CD4-positive, alpha-beta T cell treated with Interleukin-1 beta for 1 hour (primary cell): ENCODE measurements around the gene FADS3.

Experiments
- DNase-seq, 2 donors: peaks; one replicate each; pipeline ENCODE4 v3.0.0-alpha.2; 2020 to 2022

The FADS3 gene

GRCh38 chr11:61913699-61914395 is 22.5 kb upstream of the FADS3 start:
- no peak for DNase-seq

DNA sequence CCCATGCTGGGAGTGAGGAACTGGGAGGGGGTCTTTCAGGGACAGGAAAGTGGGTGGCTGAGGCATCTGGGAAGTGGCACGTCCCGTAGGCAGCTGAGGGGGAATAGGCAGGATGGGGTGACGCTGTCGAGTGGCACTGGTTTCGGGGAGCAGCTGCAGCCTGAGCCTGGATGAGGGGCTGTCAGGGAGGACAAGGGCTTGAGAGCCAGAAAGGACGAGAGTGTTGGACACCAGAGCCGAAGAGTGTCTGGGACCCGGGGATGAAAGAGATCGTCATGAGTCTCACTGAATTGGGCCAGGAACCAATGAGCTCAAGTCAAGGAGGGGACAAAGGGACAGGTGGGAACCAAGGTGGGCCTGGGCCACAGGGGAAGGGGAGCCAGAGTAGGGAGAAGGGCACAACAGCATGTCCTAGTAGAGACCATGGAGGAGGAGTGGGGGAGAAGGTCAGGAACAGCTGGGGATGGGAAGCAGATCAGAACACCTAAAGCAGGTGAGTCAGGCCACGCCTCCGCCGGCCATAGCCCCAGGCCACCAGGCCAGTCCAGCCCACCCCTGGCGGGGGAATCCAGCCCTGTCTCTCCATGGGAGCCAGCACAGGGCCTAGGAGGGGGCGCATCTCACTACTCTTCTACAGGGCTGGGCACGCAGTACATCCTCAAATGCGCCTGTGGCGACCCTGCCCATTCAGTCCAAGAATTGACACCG is 21.8 kb upstream of the FADS3 start:
- no peak for DNase-seq

- DNase-seq, result peak in 1 of 2 donors; percentile 67
These were observed 21.2 kb upstream of the FADS3 start for GRCh38 chr11:61912530-61912898.

DNA sequence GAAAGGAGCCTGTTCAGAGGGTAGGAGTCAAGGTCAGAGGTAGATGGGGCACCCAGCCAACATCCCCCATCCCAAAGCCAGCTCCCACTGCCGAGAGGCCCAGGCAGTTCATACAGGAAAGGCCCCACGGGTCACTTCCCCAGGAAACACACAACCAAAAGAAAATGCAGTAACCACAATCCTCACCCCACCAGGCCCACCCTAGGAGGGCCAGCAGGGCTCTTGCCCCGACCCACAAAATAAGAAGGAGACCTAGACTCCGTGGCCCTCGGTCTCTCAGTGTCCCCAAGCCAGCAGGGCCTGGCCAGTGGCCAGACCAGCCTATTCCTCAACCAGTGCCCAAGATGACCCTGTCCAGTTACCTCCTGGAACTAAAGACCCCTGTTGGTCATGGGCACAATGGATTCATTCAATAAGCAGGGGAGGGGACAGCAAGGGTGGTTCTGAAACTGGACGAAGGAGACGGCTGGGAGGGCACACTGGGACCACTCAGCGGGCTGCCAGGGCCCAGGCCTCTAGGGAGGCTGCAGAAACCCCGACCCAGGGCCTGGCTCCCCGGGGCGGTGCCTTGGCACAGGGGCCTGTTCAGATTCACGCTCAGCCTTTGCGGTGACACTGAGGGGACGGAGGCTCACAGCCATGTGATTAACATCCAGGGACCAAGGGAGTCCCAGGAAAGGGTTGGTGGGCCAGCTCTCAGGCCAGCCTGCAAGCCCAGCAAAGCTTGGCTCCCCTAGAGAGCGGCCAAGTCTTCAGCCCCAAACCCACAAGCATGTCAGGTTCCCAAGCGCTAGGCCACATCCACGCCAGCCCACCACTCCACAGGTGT is 20.6 kb upstream of the FADS3 start:
- DNase-seq, result no peak

DNA sequence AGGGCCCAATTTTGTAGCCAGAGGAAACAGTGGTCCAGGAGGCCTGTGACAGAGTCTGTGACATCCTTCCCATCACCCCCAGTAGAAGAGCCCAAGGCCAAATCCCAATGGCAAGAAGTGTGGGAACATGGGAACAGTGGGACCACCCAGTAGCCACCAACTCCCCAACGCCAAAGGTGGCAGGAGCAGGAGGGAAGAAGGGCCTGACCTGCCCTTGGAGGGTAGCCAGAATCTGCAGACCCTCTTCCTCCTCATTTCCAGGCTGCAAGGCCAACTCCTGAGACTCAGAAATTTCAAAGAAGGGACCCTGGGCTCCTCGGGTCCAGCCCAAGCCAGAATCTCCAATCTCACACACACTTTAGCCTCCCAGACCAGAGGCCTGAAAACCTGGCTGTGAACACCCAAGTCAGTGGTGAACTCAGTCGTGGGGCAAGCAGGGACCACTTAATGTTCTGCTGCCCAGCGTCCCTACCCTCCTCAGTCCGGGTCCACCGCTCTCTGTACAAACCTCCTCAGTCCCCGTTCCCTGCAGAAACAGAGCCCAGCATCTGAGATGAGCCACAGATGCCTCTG is 19.9 kb upstream of the FADS3 start:
- DNase-seq, result no peak

DNA sequence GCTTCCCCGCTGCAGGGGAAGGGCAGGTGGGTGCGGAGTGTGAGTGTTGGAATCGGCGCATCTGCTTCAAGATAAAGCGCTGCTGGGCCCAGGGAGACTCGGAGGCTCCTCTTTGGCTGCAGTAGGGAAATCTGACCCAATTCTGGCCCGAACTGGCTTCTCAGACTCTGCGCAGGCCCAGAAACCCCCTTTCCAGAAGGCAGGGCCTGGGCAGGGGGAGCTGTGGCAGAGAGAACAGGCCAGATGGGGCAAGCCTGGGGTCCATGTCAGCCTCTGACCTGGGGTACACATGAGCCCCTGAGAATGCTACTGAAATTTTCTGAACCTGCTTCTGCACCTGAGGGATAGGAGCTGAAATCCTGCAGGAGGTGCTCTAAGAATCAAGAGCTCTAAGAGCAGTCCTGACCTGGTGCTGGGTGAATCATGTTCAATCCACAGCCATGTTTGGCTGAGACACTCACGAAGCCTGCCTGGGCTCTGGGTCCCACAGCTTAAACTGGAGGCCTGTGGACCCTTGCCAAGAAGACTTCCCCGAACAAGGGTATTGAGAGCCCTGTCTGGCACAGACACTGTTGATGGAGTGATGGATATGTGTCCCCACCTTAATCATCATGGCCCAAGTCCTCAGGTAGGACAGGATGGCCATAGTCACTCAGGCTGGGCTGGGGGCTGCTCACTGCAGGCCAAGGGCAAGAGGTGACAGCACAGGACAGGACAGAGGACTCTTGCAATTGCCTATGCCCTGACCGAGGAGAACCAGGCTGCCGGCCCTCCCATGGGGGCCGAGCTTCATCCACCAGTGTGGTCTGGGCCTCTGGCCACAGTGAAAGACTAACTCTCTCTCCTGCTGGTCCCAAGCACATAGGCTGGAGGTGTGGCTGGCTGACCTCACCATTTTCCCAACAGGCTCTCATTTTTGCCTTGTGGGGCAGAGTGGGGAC is 19.1 kb upstream of the FADS3 start:
- DNase-seq, result no peak

DNA sequence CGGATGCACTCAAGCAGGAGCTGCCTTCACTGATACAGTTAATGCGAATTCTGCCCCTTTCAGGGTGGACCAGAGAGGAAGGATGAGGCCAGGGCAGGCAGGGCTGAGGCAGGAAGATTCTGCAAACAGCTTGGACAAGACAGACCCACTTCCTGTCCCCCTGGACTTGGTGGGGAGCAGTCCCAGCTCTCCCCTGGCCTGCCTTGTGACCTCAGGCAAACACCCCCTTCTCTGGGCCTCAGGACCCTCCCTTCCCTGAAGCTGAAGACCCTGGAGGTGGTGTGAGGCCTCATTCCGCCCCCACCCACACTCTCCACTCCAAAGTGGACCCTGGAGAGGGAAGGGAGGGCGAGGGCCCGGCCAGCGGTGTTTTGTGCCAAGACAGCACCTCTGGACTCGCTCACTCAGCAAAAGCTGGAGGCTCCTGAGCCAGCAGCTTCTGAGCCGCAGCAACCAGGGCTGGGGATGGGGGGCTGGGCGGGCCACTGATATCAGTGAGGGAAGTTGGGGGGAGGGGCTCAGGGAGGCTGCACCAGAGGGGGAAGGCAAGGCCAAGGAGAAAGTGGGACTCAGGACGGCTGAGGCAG is 17.5 kb upstream of the FADS3 start:
- DNase-seq, result no peak

GRCh38 chr11:61907871-61908729 is 16.8 kb upstream of the FADS3 start:
- no peak for DNase-seq

DNA sequence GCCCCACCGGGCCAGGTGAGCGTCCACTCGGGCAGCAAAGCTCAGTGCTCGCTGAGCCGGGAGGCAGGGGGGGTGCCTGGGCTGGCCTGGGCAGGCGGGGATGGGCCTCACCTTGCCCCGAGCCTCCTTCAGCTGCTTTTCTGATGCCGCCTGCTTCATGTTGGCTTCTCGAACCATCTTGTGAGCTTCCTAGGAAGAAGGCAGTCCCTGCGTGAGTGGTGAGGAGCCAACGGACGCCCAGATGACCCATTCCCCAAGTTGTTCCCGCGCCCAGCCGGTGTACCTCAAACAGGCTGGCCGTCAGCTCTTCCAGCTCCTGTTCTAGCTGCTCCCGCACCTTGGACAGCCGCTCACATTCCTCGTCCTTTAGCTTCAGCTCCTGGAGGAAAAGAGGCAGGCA is 15.9 kb upstream of the FADS3 start:
- DNase-seq, result no peak

DNA sequence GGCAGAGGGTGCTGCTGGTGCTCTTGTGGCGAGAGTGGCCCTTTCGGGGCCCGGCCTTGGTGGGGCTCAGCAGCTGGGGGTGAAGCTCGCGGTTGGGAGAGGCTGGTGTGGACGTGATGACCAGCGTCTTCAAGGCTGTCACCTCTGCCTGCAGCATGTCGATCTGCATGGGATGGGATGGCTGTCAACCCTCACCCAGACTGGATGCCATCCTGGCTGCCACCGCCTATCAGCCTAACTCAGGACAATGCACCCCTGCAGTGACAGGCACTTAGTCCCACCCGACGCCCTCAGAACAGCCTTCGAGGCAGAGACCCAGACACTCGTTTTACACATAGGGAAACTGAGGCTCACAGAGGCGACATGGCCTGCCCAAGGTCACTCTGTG is 15.2 kb upstream of the FADS3 start:
- DNase-seq, result no peak

- DNase-seq, result no peak
These were observed 14.6 kb upstream of the FADS3 start for GRCh38 chr11:61905801-61906521.

DNA sequence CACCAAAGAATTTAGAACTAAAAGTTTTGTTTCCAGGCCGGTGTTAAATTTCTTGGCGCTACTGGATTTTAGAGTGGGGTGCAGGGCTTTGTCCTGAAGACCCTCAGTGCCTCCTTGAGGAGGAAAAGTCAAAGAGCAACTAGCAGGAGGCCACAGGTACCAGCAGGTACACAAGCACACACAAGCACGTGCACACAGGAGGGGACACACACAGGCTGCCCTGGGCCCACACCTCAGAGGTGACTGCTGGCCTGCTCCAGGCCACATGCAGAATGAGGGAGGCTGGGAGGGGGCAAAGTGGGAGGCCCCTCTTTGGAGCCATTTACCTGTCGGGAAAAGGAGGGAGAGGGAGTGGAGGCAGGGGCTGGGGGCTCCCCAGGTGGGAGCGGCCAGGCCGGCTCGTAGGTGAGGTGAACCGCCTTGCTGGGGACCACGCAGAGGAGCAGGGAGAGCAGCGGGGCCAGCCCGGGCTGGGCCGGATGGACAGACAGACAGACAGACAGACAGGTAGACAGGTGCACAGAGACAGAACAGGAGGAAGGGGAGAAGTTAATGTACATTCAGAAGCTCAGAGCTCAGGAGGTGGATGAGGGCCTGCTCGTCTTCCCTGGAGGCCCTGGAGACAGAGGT is 13.8 kb upstream of the FADS3 start:
- DNase-seq, result no peak

DNA sequence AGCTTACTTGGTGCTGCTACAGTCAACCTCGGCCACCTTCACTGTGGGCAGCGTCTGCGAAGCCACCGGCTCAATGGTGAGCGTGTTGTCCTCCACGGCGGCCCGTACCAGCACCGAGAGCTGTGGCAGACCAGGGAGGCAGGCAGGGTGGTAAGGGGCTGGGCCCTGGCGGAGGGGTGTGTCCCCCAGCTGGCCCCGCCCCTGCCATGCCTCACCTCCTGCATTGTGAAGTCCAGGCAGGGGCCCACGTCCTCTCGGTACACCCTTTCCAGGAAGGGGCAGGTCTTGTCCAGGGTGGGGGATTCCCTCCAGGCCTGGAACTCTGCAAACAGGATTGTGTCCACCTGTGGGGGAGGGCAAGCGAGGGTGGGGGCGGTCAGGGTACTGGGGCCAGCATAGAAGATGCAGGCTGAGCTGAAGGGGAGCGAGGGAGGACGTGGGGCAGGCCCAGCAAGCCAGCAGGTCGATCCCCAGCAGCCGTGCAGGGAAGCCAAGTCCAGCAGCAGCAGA is 13.2 kb upstream of the FADS3 start:
- no peak for DNase-seq

- DNase-seq, result no peak
These were observed 12.5 kb upstream of the FADS3 start for GRCh38 chr11:61903845-61904244.

DNA sequence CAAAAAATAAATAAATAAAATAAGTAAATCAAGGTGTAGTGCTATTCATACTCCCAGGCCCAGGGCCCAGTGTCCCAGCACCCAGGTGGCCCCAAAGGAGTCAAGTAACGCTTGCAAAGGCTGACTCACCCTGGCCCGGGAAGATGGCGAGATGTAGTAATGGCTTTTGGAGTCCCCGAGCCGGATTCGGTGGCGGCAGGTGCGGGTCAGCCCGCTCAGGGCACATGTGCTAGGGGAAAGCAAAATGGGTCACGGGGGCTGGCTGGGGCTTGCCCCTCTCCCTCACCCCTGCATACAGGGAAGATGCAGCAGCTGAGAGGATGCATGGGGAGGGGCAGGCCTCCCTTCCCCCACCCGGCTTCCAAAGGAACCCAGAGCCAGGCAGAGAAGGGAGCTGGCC is 11.0 kb upstream of the FADS3 start:
- no peak for DNase-seq

DNA sequence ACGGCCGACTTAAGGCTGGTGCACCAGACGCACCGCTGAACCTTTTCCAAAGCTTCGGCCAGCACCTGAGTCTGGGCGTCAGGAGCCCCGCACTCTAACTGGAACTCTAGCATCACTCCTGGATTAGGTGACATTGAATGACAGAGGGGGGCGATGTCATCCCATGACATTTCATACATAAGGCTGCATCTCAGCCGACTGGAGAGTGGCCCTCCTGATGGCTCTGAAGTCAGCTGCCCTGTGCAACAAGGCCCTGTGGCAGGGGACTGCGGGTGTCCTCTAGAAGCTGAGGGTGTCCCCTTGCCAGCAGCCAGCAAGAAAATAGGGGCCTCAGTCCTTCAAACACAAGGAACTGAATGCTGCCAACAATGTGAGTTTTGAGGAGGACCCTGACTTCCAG is 10.1 kb upstream of the FADS3 start:
- DNase-seq, result no peak

DNA sequence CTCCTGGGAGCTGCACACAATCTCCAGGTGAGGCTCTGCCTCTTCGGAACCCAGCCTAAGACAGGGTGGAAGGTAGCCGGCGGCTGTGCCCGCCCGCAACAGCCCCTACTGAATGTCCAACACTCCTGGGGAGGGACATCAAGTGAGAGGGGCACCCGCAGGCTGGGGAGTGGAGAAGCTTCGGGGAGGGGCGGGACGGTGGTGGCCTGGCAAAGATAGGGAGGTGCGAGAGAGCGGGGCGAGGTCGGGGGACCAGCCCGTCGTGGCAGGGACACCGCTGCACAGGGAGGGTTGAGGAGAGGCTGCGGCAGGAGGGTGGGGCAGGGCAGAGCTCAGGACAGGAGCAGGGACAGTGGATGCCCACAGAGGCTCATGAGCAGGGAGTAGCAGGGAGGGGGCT is 8.9 kb upstream of the FADS3 start:
- no peak for DNase-seq

- peak; percentile 91 to 92 for DNase-seq
These were observed 7.9 kb upstream of the FADS3 start for GRCh38 chr11:61899146-61899841.

- DNase-seq, result no peak
These were observed 6.9 kb upstream of the FADS3 start for GRCh38 chr11:61898247-61898582.
